Fibroblast of pulmonary artery (primary cell): ENCODE data around the gene RNF167.
"Not testable (repeated sequence)": the region's sequence is repeated elsewhere in the genome, so short reads cannot be mapped to it uniquely, and the experiment has no call there.

Source experiments
- DNase-seq: peaks from one replicate; pipeline ENCODE4 v3.0.0-alpha.2; 2010; ENCODE audit warnings: low read depth
- H3K4me3 ChIP-seq: replicated peaks from 2 replicates; pipeline ENCODE4 v1.5.1; 2011; ENCODE audit warnings: low read depth, mild to moderate bottlenecking, control low read depth, low read length, moderate library complexity
- TF ChIP-seq, protein P1 (sequence below): IDR thresholded peaks from 2 replicates; pipeline ENCODE4 v1.5.1; 2011; ENCODE audit warnings: mild to moderate bottlenecking, control low read depth, low read length, inconsistent platforms; ENCODE audit errors: missing control alignments

Gene RNF167

DNA sequence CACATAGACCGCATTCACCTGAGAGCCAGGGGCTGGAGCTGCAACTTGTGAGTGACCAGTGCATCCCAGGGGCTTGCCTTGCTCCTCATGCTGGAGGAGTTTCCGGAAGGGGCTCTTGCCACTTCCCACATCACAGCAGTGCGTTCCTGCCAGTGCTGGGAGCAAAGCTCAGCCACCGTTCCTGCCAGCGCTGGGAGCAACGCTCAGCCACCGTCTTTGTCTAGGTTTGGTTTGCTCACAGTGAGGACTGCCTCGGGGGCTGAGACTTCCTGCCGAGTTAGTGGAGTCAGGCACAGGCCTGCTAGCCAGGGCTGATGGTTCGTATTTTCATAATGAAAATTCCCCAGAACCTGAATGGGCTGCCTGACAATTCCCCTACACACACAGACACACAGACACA, 31.8 kb upstream of the RNF167 start:
- TF ChIP-seq, protein P1, sequence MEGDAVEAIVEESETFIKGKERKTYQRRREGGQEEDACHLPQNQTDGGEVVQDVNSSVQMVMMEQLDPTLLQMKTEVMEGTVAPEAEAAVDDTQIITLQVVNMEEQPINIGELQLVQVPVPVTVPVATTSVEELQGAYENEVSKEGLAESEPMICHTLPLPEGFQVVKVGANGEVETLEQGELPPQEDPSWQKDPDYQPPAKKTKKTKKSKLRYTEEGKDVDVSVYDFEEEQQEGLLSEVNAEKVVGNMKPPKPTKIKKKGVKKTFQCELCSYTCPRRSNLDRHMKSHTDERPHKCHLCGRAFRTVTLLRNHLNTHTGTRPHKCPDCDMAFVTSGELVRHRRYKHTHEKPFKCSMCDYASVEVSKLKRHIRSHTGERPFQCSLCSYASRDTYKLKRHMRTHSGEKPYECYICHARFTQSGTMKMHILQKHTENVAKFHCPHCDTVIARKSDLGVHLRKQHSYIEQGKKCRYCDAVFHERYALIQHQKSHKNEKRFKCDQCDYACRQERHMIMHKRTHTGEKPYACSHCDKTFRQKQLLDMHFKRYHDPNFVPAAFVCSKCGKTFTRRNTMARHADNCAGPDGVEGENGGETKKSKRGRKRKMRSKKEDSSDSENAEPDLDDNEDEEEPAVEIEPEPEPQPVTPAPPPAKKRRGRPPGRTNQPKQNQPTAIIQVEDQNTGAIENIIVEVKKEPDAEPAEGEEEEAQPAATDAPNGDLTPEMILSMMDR: no peak
- H3K4me3 ChIP-seq: no peak overlapping the region
- no peak for DNase-seq

DNA sequence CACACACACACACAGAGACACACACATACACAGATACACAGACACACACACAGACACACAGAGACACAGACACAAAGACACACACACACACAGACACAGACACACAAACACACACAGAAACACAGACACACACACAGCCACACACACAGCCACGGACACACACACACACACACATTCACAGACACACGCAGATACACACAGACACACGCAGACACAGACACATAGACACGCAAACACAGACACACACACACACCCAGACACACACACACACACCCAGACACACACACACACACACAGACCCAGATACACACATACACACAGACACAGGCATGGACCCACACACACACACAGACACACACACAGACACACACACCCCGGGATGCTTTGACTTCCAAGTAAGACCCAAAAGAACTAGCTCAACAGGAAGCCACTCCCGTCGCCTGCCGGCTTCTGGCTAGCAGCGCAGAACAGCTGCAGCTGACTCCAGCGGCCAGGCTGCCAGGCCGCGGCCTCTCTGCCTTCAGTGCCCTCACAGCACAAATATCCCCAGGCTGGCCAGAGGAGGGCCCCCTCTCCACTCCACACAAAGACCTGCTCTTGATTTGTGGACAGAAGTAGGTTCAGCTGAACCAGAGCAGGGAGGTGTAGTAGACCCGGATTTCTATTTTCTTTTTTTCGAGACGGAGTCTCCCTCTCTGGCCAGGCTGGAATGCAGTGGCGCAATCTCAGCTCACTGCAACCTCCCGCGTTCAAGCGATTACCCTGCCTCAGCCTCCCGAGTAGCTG, 31.2 kb upstream of the RNF167 start:
- H3K4me3 ChIP-seq: no peak overlapping the region
- peak; percentile 97 for DNase-seq
- TF ChIP-seq, protein P1: peak; percentile 86

DNA sequence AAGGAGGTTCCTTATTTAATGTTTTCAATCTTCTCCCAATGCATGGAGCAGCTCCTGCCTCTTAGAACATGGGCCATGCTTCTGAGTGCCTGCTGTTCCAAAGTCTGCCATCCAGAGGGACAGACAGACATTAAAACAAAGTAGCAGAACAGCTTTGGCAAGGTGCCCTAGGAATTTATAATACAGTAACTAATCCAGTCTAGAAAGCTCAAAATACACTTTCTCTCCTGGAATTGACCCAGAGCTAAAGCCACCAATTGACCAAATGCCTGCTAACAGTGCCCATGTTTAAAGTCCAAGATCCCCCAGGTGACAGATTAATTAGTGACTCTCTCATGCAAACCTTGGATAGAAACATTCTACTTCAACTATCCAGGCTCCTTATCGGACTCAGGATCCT, 26.1 kb upstream of the RNF167 start:
- H3K4me3 ChIP-seq: no peak overlapping the region
- peak; percentile 22 for DNase-seq
- TF ChIP-seq, protein P1: no peak

DNA sequence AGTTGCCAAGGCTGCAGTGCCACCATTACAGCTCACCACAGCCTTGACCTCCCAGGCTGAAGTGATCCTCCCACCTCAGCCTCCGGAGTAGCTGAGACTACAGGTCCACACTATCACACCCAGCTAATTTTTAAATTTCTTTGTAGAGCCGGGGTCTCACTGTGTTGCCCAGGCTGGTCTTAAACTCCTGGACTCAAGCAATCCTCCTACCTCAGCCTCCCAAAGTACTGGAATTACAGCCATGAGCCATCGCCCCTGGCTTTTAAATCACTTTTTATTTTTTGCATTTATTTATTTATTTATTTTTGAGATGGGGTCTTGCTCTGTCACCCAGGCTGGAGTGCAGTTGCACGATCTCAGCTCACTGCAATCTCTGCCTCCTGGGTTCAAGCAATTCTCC, 25.5 kb upstream of the RNF167 start:
- not testable (repeated sequence) for H3K4me3 ChIP-seq, DNase-seq

DNA sequence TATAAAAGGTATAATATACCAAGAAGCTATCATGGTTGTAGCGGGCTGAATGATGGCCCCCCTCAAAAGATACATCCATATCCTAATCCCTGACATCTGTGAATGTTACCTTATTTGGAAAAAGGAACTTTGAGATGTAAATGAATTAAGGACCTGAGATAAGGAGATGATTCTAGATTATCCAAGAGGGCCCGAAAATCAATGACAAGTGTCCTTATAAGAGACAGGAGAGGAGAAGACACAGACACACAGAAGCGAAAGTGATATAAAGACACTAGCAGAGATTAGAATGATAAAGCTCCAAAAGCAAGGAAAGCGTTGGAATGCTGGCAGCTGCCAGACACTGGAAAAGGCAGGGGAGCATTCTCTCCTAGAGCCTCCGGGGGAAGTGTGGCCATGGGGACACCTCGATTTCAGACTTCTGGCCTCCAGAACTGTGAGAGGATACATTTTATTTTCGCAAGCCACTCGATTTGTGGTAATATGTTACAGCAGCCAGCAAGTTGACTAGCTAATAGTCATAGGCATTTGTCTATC, 20.5 kb upstream of the RNF167 start:
- TF ChIP-seq, protein P1: no peak
- no peak for DNase-seq
- H3K4me3 ChIP-seq: no peak overlapping the region

DNA sequence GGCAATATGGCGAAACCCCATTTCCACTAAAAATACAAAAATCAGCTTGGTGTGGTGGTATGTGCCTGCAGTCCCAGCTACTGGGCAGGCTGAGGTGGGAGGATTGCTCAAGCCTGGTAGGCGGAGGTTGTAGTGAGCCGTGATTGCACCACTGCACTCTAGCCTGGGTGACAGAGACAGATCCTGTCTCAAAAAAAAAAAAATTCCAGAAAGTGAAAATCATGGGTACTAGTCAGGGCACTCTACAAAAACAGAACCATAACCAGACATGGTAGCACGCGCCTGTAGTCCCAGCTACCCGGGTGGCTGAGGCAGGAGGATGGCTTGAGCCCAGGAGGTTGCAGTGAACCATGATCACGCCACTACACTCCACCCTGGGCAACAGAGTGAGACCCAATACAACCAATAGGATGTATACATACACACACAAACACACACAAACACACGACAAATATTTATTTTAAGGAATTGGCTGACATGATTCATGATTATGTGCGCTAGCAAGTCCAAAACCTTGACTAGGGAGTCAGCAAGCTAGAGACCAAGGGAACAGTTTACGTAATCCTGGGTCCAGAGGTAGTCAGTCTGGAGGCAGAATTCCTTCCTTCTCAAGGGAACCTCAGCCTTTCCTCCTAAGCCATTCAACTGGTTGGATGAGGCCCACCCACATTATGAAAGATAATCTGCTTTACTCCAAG, 19.6 kb upstream of the RNF167 start:
- peak; percentile 69 for DNase-seq
- TF ChIP-seq, protein P1: no peak
- H3K4me3 ChIP-seq: no peak overlapping the region

DNA sequence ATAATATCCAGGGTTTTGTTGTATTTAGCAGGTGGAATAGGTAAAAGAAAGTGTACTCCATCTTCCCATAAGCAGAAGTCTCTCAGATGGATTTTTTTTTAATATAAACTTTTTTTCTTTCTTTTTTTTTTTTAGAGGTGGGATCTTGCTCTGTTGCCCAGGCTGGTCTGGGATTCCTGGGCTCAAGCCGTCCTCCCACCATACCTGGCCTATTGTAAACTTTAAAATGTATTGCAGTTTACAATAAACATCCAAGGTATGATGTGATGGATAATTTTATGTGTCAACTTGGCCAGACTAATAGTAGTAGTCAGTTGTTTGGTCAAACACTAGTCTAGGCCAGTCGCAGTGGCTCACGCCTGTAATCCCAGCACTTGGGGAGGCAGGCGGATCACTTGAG, 18.7 kb upstream of the RNF167 start:
- DNase-seq: no peak
- H3K4me3 ChIP-seq: no peak overlapping the region
- TF ChIP-seq, protein P1: no peak

DNA sequence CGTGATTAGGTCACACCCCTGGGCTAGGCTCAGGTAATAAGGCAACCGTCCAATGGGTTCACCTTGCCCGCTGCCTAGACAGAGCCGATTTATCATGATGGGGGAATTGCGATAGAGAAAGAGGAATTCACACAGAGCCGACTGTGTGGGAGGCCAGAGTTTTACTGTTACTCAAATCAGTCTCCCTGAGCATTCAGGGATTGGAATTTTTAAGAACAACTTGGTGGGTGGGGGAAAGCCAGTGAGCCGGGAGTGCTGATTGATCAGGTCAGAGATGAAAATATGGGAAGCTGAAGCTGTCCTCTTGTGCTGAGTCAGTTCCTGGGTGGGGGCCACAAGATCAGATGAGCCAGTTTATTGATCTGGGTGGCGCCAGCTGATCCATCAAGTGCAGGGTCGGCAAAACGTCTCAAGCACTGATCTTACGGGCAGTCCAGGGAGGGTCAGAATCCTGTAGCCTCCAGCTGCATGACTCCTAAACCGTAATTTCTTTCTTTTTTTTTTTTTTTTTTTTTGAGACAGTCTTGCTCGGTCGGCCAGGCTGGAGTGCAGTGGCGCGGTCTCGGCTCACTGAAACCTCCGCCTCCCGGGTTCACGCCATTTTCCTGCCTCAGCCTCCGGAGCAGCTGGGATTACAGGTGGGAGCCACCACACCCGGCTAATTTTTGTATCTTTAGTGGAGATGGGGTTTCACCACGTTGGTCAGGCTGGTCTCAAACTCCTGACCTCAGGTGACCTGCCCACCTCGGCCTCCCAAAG, 13.3 kb upstream of the RNF167 start:
- not testable (repeated sequence) for H3K4me3 ChIP-seq, DNase-seq
